ENCODE results near the gene ZNF501. TPM values are rescaled to one million over a fixed set of nuclear protein-coding genes. Genes with fewer than 3 reads are reported as not detected.

Gene ZNF501
- total RNA-seq, 1 donor from 2014 or later, result 4.8 TPM

- Mint-ChIP-seq H3K27me3 (ENCODE audit: low read depth) (no peaks in the 10 kb centered on the region), H3K9me3 (peaks cover 49% of the 10 kb centered on the region), H3K36me3 (peaks cover 53% of the 10 kb centered on the region), H3K4me3 (no peak overlapping the region), H3K27ac (no peak overlapping the region), H3K4me1 (no peaks in the 10 kb centered on the region)
- TF ChIP-seq CTCF (IDR thresholded peaks at IDR 0.05; ENCODE audit: unreplicated experiment), result no peak
- no peak for DNase-seq (ENCODE audit: low spot score in 2 of 2, unreplicated experiment in 2 of 2)
Measured at GRCh38 chr3:44772099-44772442, 42.6 kb downstream of the ZNF501 start.

- Mint-ChIP-seq H3K27me3 (ENCODE audit: low read depth) (no peaks in the 10 kb centered on the region), H3K4me3 (no peak overlapping the region), H3K4me1 (no peaks in the 10 kb centered on the region), H3K9me3 (no peaks in the 10 kb centered on the region), H3K36me3 (peaks cover 17% of the 10 kb centered on the region), H3K27ac (no peak overlapping the region)
- DNase-seq (ENCODE audit: low spot score in 2 of 2, unreplicated experiment in 2 of 2), result no peak
- no peak for TF ChIP-seq CTCF (IDR thresholded peaks at IDR 0.05; ENCODE audit: unreplicated experiment)
Measured at GRCh38 chr3:44782891-44783290, 53.5 kb downstream of the ZNF501 start.

Other genes with a start within 250 kb of the ZNF501 start
- gene ZKSCAN7, start 174.4 kb upstream of the ZNF501 start, total RNA-seq, result 18.9 to 20.5 TPM (median 19.6 TPM) in 3 replicates
- gene ZNF660, start 144.7 kb upstream of the ZNF501 start, total RNA-seq, result 17.1 to 20.1 TPM (median 18.7 TPM) in 3 replicates
- 32.4 to 33.3 TPM (median 32.6 TPM) in 3 replicates for gene ZNF197, start 104.6 kb upstream of the ZNF501 start, total RNA-seq
- 20.9 to 24.0 TPM (median 22.6 TPM) in 3 replicates for gene ZNF35, start 80.9 kb upstream of the ZNF501 start, total RNA-seq
- not detected in 3 replicates for gene ZNF502, start 17.0 kb upstream of the ZNF501 start, total RNA-seq
- gene KIAA1143, start 32.0 kb downstream of the ZNF501 start, total RNA-seq, result 35.8 to 41.4 TPM (median 36.4 TPM) in 3 replicates
- 10.6 to 11.3 TPM (median 10.7 TPM) in 3 replicates for gene KIF15, start 32.2 kb downstream of the ZNF501 start, total RNA-seq
- gene TMEM42, start 132.3 kb downstream of the ZNF501 start, total RNA-seq, result 17.7 to 20.2 TPM (median 18.8 TPM) in 3 replicates
- 0.09 TPM in 1 of 3 replicates, not detected in the others for gene TGM4, start 145.0 kb downstream of the ZNF501 start, total RNA-seq
- 63.7 to 74.5 TPM (median 64.8 TPM) in 3 replicates for gene ZDHHC3, start 246.5 kb downstream of the ZNF501 start, total RNA-seq
- gene EXOSC7, start 246.6 kb downstream of the ZNF501 start, total RNA-seq, result 53.6 TPM in 3 replicates